ENCODE data around the gene ANO2.

ANO2 gene

DNA sequence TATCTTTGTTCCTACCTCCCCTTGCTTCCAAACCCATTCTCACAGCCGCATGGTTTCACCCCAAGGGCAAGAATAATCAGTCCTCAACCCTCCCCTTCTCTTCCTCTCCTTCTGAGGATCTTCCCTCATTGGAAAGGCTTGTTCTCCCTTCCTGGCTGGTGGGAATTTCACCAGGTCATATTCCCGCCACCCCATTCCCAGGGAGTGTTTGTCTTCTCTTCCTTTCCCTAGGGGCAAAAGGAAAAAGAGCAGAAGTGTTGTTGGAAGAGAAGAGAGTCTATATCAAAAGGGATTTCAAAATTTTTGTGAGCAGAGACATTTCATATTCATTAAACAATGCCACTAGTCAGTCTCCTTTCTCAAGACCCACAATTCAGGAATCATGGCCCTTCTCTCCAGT lies 176.9 kb downstream of the ANO2 start:
- TF ChIP-seq NFIC (IDR thresholded peaks at IDR 0.05) (no peak), REST (IDR thresholded peaks at IDR 0.05; ENCODE audit: low read depth) (no peak), ZBTB7A (IDR thresholded peaks at IDR 0.05; ENCODE audit: low read depth) (no peak), CREB1 (IDR thresholded peaks at IDR 0.05; ENCODE audit: low read depth) (no peak), YY1 (IDR thresholded peaks at IDR 0.05; ENCODE audit: low read depth) (no peak), TEAD4 (IDR thresholded peaks at IDR 0.05) (no peak), EGR1 (IDR thresholded peaks at IDR 0.05) (no peak), EP300 (IDR thresholded peaks at IDR 0.05; ENCODE audit: borderline replicate concordance) (no peak), TAF1 (IDR thresholded peaks at IDR 0.05; ENCODE audit: low read depth) (no peak), CEBPB (IDR thresholded peaks at IDR 0.05) (no peak), RAD21 (IDR thresholded peaks at IDR 0.05; ENCODE audit: low read depth) (no peak), FOXM1 (IDR thresholded peaks at IDR 0.05; ENCODE audit: borderline replicate concordance, low read depth) (no peak), TCF12 (IDR thresholded peaks at IDR 0.05; ENCODE audit: low read depth) (no peak)
- TF ChIP-seq, protein P1, sequence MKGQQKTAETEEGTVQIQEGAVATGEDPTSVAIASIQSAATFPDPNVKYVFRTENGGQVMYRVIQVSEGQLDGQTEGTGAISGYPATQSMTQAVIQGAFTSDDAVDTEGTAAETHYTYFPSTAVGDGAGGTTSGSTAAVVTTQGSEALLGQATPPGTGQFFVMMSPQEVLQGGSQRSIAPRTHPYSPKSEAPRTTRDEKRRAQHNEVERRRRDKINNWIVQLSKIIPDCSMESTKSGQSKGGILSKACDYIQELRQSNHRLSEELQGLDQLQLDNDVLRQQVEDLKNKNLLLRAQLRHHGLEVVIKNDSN (IDR thresholded peaks at IDR 0.05): no peak
- TF ChIP-seq, protein P2, sequence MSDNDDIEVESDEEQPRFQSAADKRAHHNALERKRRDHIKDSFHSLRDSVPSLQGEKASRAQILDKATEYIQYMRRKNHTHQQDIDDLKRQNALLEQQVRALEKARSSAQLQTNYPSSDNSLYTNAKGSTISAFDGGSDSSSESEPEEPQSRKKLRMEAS (IDR thresholded peaks at IDR 0.05): no peak

GRCh38 chr12:5758347-5758746 lies 186.7 kb downstream of the ANO2 start:
- no peak for TF ChIP-seq NFIC (IDR thresholded peaks at IDR 0.05)
- TF ChIP-seq REST (IDR thresholded peaks at IDR 0.05; ENCODE audit: low read depth): no peak
- no peak for TF ChIP-seq TEAD4 (IDR thresholded peaks at IDR 0.05)
- TF ChIP-seq EGR1 (IDR thresholded peaks at IDR 0.05): no peak
- TF ChIP-seq TAF1 (IDR thresholded peaks at IDR 0.05; ENCODE audit: low read depth): no peak
- TF ChIP-seq ZBTB7A (IDR thresholded peaks at IDR 0.05; ENCODE audit: low read depth): no peak
- TF ChIP-seq, protein P2 (IDR thresholded peaks at IDR 0.05): no peak
- TF ChIP-seq EP300 (IDR thresholded peaks at IDR 0.05; ENCODE audit: borderline replicate concordance): no peak
- no peak for TF ChIP-seq TCF12 (IDR thresholded peaks at IDR 0.05; ENCODE audit: low read depth)
- no peak for TF ChIP-seq RAD21 (IDR thresholded peaks at IDR 0.05; ENCODE audit: low read depth)
- no peak for TF ChIP-seq CEBPB (IDR thresholded peaks at IDR 0.05)
- TF ChIP-seq CREB1 (IDR thresholded peaks at IDR 0.05; ENCODE audit: low read depth): no peak
- TF ChIP-seq FOXM1 (IDR thresholded peaks at IDR 0.05; ENCODE audit: borderline replicate concordance, low read depth): no peak
- TF ChIP-seq, protein P1 (IDR thresholded peaks at IDR 0.05): no peak
- TF ChIP-seq YY1 (IDR thresholded peaks at IDR 0.05; ENCODE audit: low read depth): no peak

- no peak for TF ChIP-seq CREB1 (IDR thresholded peaks at IDR 0.05; ENCODE audit: low read depth)
- TF ChIP-seq, protein P1 (IDR thresholded peaks at IDR 0.05): no peak
- no peak for TF ChIP-seq CEBPB (IDR thresholded peaks at IDR 0.05)
- TF ChIP-seq TAF1 (IDR thresholded peaks at IDR 0.05; ENCODE audit: low read depth): no peak
- TF ChIP-seq RAD21 (IDR thresholded peaks at IDR 0.05; ENCODE audit: low read depth): no peak
These were observed 188.7 kb downstream of the ANO2 start for GRCh38 chr12:5756338-5756842.

DNA sequence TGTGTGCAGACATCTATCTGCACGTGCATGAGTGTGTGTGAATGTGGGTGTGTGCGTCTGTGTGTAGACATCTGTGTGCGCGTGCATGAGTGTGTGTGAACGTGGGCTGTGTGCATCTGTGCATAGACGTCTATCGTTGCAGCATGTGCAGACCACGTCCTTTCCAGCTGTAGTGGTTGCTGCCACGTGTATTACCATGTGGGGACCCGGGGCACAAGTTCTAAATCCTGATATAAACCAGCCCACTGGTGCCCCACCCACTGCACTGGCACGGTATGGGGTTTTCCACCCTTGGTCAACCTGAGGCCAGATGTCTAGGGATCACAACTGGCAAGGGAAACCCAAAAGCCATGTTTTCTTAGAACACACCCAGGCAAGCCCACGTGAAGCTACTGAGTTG lies 197.0 kb downstream of the ANO2 start:
- no peak for TF ChIP-seq CEBPB (IDR thresholded peaks at IDR 0.05)
- TF ChIP-seq YY1 (IDR thresholded peaks at IDR 0.05; ENCODE audit: low read depth): no peak
- no peak for TF ChIP-seq TAF1 (IDR thresholded peaks at IDR 0.05; ENCODE audit: low read depth)
- no peak for TF ChIP-seq REST (IDR thresholded peaks at IDR 0.05; ENCODE audit: low read depth)
- TF ChIP-seq EP300 (IDR thresholded peaks at IDR 0.05; ENCODE audit: borderline replicate concordance): no peak
- no peak for TF ChIP-seq FOXM1 (IDR thresholded peaks at IDR 0.05; ENCODE audit: borderline replicate concordance, low read depth)
- TF ChIP-seq, protein P2 (IDR thresholded peaks at IDR 0.05): no peak
- no peak for TF ChIP-seq RAD21 (IDR thresholded peaks at IDR 0.05; ENCODE audit: low read depth)
- TF ChIP-seq, protein P1 (IDR thresholded peaks at IDR 0.05): no peak
- no peak for TF ChIP-seq TCF12 (IDR thresholded peaks at IDR 0.05; ENCODE audit: low read depth)
- TF ChIP-seq ZBTB7A (IDR thresholded peaks at IDR 0.05; ENCODE audit: low read depth): no peak
- TF ChIP-seq CREB1 (IDR thresholded peaks at IDR 0.05; ENCODE audit: low read depth): no peak
- no peak for TF ChIP-seq TEAD4 (IDR thresholded peaks at IDR 0.05)
- TF ChIP-seq NFIC (IDR thresholded peaks at IDR 0.05): no peak
- TF ChIP-seq EGR1 (IDR thresholded peaks at IDR 0.05): no peak
